GM12892 (cell line): ENCODE data around the gene GSTM2.
"Not testable (repeated sequence)": the region's sequence is repeated elsewhere in the genome, so short reads cannot be mapped to it uniquely, and the experiment has no call there.

ENCODE experiments used
- DNase-seq: peaks from one replicate; pipeline ENCODE4 v3.0.0; 2011; ENCODE audit not compliant: insufficient read length
- FAIRE-seq: peaks from 2 replicates; lab custom pipeline; 2011; peaks lifted over from hg19 to GRCh38; lab: Jason Lieb, UNC
- POLR2A ChIP-seq: IDR thresholded peaks from 2 replicates; pipeline ENCODE4 v1.6.1; 2011; ENCODE audit warnings: low read depth, low read length, control low read depth
- POLR2AphosphoS5 ChIP-seq: IDR thresholded peaks from 2 replicates; pipeline ENCODE4 v1.6.1; 2011; ENCODE audit warnings: low read depth, low read length, control low read depth
- TAF1 ChIP-seq: IDR thresholded peaks from 2 replicates; pipeline ENCODE4 v1.6.1; 2011; ENCODE audit warnings: low read depth, mild to moderate bottlenecking, control low read depth, low read length, borderline replicate concordance

GSTM2 gene

GRCh38 chr1:109677459-109677858, 9.6 kb downstream of the GSTM2 start:
- TF ChIP-seq POLR2AphosphoS5: no peak
- no peak for FAIRE-seq
- DNase-seq: no peak

- not testable (repeated sequence) for FAIRE-seq, DNase-seq
Observed at GRCh38 chr1:109678637-109679036, 10.8 kb downstream of the GSTM2 start.

GRCh38 chr1:109684777-109685176, 16.9 kb downstream of the GSTM2 start:
- not testable (repeated sequence) for DNase-seq, FAIRE-seq

GRCh38 chr1:109685399-109685798, 17.5 kb downstream of the GSTM2 start:
- DNase-seq: not testable (repeated sequence)
- FAIRE-seq: peak; percentile 78

GRCh38 chr1:109685890-109686289, 18.0 kb downstream of the GSTM2 start:
- DNase-seq, FAIRE-seq: not testable (repeated sequence)

- not testable (repeated sequence) for FAIRE-seq, DNase-seq
Observed at GRCh38 chr1:109687109-109687508, 19.3 kb downstream of the GSTM2 start.

- FAIRE-seq (no peak), DNase-seq (peak; percentile 59)
Observed at GRCh38 chr1:109687641-109688499, 20.0 kb downstream of the GSTM2 start, which contains the start of gene GSTM1. Gene GSTM1, plus strand, starts transcription at chr1:109687817. Its CDS starts 57 bp downstream, at chr1:109687874.

GRCh38 chr1:109689844-109690405, 22.1 kb downstream of the GSTM2 start:
- FAIRE-seq: no peak
- no peak for TF ChIP-seq POLR2AphosphoS5
- TF ChIP-seq POLR2A: no peak
- no peak for TF ChIP-seq TAF1
- no peak for DNase-seq

More at GRCh38 chr1:109687641-109688499, 20.0 kb downstream of the GSTM2 start, which contains the start of gene GSTM1:
- TF ChIP-seq POLR2AphosphoS5: 0 out of 2 replicates have a peak, but pooled peaks have one; percentile 41
- peak; percentile 41; the same call in 1 of the 2 replicates for TF ChIP-seq POLR2A
- TF ChIP-seq TAF1: no peak

GRCh38 chr1:109691759-109692158, 23.9 kb downstream of the GSTM2 start:
- FAIRE-seq (no peak), DNase-seq (no peak)
- TF ChIP-seq POLR2A (no peak), TAF1 (no peak), POLR2AphosphoS5 (no peak)

- not testable (repeated sequence) for DNase-seq, FAIRE-seq
Observed at GRCh38 chr1:109694400-109694799, 26.5 kb downstream of the GSTM2 start.

- not testable (repeated sequence) for FAIRE-seq, DNase-seq
Observed at GRCh38 chr1:109695138-109695537, 27.3 kb downstream of the GSTM2 start.

GRCh38 chr1:109697066-109697465, 29.2 kb downstream of the GSTM2 start:
- DNase-seq (no peak), FAIRE-seq (no peak)
- TF ChIP-seq POLR2AphosphoS5: no peak

GRCh38 chr1:109697861-109698260, 30.0 kb downstream of the GSTM2 start:
- FAIRE-seq, DNase-seq: not testable (repeated sequence)

- not testable (repeated sequence) for DNase-seq, FAIRE-seq
Observed at GRCh38 chr1:109702940-109703339, 35.1 kb downstream of the GSTM2 start.
